NCI-H1417 (cell line): ENCODE results near the gene ATP8B2.
A peak's percentile ranks its signal among the peaks of the same experiment; 100 is the strongest.
"Not testable (repeated sequence)": the region's sequence is repeated elsewhere in the genome, so short reads cannot be mapped to it uniquely, and the experiment has no call there.

ENCODE experiments used
- DNase-seq, 3 experiments: peaks; one replicate each; lab custom pipeline; 2025; lab: John Stamatoyannopoulos, UW

ATP8B2 gene

GRCh38 chr1:154325583-154326545, 539 bp downstream of the ATP8B2 start:
- DNase-seq: peak in 2 of 3 experiments; percentile 64 to 73

GRCh38 chr1:154326546-154327465, 1.5 kb downstream of the ATP8B2 start:
- peak in 1 of 3 experiments; percentile 18 for DNase-seq

DNA sequence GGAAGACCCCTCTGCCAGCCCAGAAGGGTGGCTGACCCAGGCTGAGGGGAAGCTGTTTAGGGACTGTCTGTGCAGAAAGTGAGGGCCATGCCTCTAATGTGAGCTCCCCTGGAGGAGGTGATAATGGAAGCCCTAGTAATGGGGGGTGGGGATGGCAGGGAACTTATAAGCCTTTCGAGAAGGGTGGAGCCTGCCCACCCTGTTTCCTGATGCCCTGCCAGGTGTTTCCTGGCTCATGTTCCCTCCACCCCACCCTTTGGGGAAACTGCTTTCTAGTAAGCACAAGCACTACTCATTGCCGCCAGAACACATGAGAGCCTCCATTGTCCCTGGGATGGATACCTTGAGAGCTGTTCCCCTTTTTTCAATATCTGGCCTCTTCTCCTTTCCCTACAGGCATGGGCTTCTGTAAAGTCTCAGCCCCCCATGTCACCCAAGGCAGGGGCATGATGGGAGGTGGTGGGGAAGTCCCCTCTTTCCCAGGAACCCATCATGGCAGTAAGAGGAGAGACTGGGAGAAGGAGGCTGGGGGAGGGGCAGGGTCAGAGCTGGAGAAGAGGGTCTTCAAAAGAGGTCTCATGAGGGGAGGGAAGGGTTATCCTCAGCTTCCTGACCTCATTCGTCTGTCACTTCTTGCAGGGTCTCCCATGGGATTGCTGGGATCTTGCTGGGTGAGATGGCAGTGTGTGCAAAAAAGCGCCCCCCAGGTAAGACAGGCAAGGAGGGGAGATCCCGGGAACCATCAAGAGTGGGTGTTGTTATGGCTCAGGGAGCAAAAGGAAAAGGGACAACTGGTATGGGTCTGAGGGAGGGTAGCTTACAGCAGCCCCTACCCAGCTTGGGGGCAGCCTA, 2.4 kb downstream of the ATP8B2 start:
- DNase-seq: peak; percentile 38 to 50 (median 39)

DNA sequence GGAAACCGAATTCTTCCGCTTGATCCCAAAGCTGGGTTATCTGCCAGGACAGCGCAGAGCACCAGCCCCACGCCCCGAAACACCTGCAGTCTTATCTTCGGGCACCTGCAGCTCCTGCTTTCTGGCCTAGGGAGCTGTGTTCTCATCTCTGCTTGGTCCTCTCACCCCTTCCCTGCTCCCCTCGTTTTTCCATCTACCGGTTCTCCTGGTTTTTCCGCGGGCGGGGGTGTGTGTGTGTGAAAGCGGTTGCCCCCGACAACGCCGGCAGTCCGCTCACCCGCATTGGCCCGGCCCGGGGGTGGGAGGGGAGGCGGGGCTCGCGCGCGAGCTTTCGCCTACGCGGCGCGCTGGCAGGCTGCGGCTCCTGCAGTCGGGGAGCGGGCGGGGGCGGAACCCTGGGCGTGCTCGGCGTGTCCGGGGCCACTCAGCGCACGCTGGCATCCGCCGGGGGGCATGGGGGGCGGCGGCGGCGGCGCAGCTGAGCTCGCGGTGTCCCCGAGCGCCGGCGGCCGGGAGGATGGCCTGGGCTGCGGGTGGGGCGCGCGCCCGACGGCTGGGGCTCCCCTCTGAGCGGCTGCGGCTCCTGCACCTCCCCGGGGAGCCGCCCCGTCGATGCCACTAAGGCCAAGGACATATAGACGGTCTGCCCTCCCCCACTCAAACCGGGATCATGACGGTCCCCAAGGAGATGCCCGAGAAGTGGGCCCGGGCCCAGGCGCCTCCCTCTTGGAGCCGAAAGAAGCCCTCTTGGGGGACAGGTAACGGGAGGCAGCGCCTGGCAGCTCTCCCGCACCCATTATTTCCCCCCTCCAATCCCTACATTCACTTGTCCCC, 3.2 kb downstream of the ATP8B2 start:
- peak; percentile 85 to 89 (median 88) for DNase-seq

DNA sequence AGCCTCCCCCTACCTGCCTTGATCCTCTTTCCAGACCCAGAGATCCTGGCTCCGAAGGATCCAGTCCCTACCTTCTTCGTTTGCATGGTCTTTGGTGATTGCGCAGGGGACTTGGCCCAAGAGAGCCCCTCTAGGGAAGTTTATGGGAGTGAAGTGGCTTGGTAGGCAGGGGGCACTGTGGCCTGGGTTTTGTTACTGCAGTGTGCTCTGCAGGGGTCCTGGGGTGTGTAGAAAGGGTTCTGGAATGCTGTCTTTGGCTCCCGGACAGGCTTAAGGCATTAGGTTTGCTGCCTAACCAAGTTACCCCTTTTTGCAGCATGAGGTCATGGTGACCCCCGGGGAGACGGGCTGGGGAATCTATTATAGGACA, 3.8 kb downstream of the ATP8B2 start:
- DNase-seq: peak in 1 of 3 experiments; percentile 28

DNA sequence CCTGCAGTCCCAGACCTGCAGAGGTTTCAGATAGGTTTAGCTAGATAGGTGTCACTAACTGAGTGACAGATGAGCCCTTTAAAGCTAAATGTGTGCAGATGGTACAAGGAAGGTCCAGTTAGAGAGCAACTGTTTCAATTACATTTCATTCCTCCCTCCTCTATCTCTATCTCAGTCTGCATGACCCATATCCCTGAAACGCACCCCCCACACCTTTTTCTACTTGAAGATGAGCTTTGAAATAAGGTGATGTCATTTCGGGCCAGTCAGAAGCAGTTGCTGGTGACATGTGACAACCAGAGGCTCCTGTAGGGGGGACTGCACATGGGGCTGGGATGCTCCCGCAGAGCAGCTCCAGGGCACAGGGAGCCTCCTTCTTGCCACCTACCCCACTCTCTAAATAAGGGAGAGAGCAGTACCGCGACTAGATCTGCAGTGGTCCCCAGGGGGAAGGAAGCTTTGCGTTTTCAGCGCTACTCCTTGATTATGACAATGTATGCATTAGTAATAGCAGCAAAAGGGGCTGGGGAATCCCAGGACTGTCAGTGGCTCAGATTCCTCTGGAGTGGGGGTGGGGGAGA, 4.3 kb downstream of the ATP8B2 start:
- no peak for DNase-seq

- no peak for DNase-seq
Measured at GRCh38 chr1:154330669-154331068, 5.3 kb downstream of the ATP8B2 start.

DNA sequence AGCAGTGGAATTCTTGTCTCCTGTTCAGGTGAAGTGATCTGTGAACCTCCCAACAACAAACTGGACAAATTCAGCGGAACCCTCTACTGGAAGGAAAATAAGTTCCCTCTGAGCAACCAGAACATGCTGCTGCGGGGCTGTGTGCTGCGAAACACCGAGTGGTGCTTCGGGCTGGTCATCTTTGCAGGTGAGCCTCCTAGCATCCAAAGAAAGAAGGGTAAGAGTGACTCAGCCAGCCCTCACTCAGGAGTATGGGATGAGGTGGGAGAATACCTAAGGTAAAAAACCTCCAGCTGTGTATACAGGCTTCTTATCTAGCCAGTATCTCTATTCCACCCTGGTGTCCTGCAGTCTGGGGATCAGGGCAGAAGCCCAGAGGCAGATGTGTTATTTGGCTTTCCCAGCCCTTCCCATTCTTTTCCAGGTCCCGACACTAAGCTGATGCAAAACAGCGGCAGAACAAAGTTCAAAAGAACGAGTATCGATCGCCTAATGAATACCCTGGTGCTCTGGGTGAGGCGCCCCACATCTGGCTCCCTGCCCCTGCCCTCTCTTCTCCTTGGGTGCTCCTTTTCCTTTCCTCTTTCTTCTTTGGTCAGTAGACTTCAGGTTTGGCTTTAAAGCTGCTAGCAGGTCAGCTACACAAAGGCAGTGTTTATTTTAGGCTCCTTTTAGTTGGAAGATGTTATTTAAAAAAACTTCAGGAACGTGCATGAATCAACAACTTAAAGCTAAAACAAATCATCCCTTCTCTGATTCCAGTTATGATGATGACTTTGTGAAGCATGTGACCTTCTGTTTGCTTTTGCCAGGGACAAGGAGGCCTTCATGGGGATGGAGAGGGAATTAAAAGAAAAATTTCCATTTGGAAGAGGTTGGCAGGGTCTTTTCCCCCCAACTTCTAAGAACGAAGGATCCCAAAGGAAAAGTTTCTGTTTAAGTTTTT, 9.0 kb downstream of the ATP8B2 start:
- no peak for DNase-seq

- DNase-seq: peak; percentile 52 to 94 (median 83)
Measured at GRCh38 chr1:154335025-154335714, 9.8 kb downstream of the ATP8B2 start.

- no peak for DNase-seq
Measured at GRCh38 chr1:154337253-154337894, 12.0 kb downstream of the ATP8B2 start.

GRCh38 chr1:154338875-154339274, 13.6 kb downstream of the ATP8B2 start:
- no peak for DNase-seq

GRCh38 chr1:154341366-154341765, 16.0 kb downstream of the ATP8B2 start:
- DNase-seq: not testable (repeated sequence)

- no peak for DNase-seq
Measured at GRCh38 chr1:154342132-154342531, 16.8 kb downstream of the ATP8B2 start.

- DNase-seq: no peak
Measured at GRCh38 chr1:154342836-154343472, 17.6 kb downstream of the ATP8B2 start.

DNA sequence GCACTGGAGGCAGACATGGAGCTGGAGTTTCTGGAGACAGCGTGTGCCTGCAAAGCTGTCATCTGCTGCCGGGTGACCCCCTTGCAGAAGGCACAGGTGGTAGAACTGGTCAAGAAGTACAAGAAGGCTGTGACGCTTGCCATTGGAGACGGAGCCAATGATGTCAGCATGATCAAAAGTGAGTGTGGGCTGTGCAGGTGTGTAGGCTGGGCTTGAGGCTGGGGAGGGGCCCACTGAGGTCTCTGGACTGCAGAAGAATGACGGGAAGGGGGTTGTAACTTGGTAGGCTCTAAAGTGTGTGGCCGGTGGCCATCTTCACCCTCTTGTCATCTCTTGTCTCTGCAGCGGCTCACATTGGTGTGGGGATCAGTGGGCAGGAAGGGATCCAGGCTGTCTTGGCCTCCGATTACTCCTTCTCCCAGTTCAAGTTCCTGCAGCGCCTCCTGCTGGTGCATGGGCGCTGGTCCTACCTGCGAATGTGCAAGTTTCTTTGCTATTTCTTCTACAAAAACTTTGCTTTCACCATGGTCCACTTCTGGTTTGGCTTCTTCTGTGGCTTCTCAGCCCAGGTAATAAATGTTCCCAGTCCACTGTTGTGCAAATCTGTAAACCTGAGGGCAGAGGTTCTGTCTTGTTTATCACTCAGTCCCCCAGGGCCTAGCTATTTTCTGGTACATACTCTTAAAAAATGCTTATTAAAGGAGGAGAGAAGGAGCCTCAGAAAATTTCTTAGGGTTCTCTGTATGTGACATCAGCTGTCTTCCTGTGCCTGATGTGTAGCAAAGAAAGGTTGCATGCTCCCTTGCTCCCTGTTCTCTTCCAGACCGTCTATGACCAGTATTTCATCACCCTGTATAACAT, 19.9 kb downstream of the ATP8B2 start:
- peak in 1 of 3 experiments; percentile 37 for DNase-seq

- DNase-seq: no peak
Measured at GRCh38 chr1:154346276-154346917, 21.1 kb downstream of the ATP8B2 start.
